GM10266 (cell line): ENCODE data around the gene PRDX6.

Experiments
- DNase-seq: peaks from one replicate; pipeline ENCODE4 v3.0.0; 2012; ENCODE audit errors: extremely low spot score
- TF ChIP-seq, protein P1 (sequence below): IDR thresholded peaks from 2 replicates; pipeline ENCODE4 v1.5.1; 2012; ENCODE audit warnings: mild to moderate bottlenecking, low read depth; ENCODE audit not compliant: control insufficient read depth, insufficient read depth; ENCODE audit errors: missing control alignments

The PRDX6 gene

GRCh38 chr1:173436841-173437428, 40.2 kb upstream of the PRDX6 start:
- TF ChIP-seq, protein P1, sequence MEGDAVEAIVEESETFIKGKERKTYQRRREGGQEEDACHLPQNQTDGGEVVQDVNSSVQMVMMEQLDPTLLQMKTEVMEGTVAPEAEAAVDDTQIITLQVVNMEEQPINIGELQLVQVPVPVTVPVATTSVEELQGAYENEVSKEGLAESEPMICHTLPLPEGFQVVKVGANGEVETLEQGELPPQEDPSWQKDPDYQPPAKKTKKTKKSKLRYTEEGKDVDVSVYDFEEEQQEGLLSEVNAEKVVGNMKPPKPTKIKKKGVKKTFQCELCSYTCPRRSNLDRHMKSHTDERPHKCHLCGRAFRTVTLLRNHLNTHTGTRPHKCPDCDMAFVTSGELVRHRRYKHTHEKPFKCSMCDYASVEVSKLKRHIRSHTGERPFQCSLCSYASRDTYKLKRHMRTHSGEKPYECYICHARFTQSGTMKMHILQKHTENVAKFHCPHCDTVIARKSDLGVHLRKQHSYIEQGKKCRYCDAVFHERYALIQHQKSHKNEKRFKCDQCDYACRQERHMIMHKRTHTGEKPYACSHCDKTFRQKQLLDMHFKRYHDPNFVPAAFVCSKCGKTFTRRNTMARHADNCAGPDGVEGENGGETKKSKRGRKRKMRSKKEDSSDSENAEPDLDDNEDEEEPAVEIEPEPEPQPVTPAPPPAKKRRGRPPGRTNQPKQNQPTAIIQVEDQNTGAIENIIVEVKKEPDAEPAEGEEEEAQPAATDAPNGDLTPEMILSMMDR = no peak
- no peak for DNase-seq

- TF ChIP-seq, protein P1 = no peak
Measured at GRCh38 chr1:173438675-173439074, 38.5 kb upstream of the PRDX6 start.

DNA sequence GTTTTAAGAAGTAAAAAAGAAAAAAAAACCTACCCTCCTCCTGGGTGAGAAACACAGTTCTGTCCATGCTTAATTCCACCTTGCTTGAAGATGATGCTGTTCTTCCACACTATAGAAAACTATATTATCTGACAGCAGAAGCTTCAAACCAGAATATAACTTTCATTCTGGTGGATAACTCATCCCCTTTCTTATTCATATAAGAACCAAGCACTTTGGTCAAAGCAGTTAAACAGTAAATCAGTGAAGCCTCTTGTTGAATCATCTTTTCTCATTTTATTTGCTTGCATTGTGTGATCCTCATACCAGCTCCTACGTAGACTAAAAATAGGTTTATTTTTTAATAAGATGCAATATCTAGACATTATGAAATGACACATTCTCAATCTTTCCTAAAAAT, 36.7 kb upstream of the PRDX6 start:
- no peak for DNase-seq
- TF ChIP-seq, protein P1 = no peak

More at GRCh38 chr1:173438675-173439074, 38.5 kb upstream of the PRDX6 start:
- no peak for DNase-seq

- TF ChIP-seq, protein P1 = no peak
- DNase-seq = no peak
Measured at GRCh38 chr1:173444757-173445156, 32.4 kb upstream of the PRDX6 start.

DNA sequence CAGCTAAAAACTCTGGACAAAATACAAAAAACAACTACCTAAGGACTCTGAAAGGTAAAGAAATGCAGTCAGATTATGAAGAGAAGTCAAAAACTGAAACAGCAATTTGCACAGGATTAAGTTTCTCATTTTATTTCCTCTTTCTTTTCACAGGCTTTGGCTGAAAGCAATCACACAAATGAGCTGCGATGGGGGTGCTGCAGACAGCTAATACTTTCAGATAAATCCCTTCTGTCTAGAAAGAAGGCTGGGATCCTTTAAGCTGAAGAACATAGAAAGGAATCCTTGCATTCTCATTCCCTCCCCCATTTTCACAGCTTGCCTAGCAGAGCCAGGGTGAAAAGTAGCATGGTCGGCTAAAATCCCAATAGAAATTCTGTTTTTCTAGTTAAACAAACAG, 32.0 kb upstream of the PRDX6 start:
- DNase-seq = no peak
- TF ChIP-seq, protein P1 = no peak

DNA sequence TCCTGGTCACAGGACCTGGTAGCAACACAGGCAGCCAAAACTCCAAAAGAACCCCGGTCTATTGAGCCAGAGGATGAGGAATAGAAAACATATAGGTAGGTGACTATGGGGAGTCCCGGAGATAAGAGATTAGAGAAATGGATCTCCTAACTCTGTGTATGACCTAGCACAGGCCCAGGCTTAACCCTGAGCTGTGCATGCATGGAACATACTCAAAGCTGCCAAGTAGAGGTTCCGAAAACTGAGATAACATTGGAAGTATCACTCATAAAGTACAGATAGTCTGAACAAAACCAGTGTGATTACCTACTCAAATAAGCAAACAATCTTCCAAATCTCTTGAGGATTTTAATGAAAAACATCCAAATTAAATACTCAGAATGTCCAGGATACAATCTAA, 31.5 kb upstream of the PRDX6 start:
- no peak for DNase-seq
- TF ChIP-seq, protein P1 = no peak

DNA sequence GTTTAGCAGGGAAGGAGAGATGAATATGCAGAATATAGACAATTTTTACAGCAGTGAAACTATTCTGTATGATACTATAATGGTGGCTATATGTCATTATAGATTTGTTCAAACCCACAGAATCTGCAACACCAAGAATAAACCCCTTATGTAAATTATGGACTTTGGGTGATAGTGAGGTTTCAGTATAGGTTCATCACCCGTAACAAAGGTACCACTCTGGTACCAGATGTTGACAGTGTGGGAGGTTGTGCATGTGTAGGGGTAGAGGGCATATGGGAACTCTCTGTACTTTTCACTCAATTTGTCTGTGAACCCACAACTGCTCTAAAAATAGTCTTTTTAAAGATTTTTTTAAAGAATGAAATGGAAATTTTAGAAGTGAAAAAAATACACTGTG, 29.9 kb upstream of the PRDX6 start:
- TF ChIP-seq, protein P1 = no peak
- no peak for DNase-seq
